Activated CD8-positive, alpha-beta T cell treated with anti-CD3 and anti-CD28 coated beads for 36 hours (primary cell): ENCODE results near the gene ARHGAP10. TPM values are rescaled to one million over a fixed set of nuclear protein-coding genes. Genes with fewer than 3 reads are reported as not detected.

Source experiments
- ATAC-seq: fragments of 200-7000 bp; cut with Tn5 transposase; one replicate; pipeline ENCODE4 v1.10.0; 2021; ENCODE audit warnings: mild to moderate bottlenecking, moderate library complexity
- CTCF ChIA-PET: fragments of 350-600 bp; sonication (Branson Sonifier 250); formaldehyde crosslinking; loops from one replicate; lab custom pipeline; 2021; ENCODE audit warnings: antibody characterized with exemption; lab: Charles Lee
- POLR2A ChIA-PET: fragments of 350-600 bp; sonication (Branson Sonifier 250); formaldehyde crosslinking; loops from one replicate; lab custom pipeline; 2021; ENCODE audit warnings: antibody characterized with exemption; lab: Charles Lee
- DNase-seq: peaks from one replicate; pipeline ENCODE4 v3.0.0-alpha.2; 2020
- H3K27ac Mint-ChIP-seq: one replicate; pipeline ENCODE4 v1.8.0; 2021; ENCODE audit warnings: mild to moderate bottlenecking, mixed read lengths
- H3K27me3 Mint-ChIP-seq: one replicate; pipeline ENCODE4 v1.8.0; 2021; ENCODE audit warnings: mixed read lengths
- H3K36me3 Mint-ChIP-seq: one replicate; pipeline ENCODE4 v1.8.0; 2021; ENCODE audit warnings: low read depth, mixed read lengths
- H3K4me1 Mint-ChIP-seq: one replicate; pipeline ENCODE4 v1.8.0; 2021; ENCODE audit warnings: low read depth, mixed read lengths
- H3K4me3 Mint-ChIP-seq: one replicate; pipeline ENCODE4 v1.8.0; 2021; ENCODE audit warnings: mild to moderate bottlenecking, moderate library complexity, mixed read lengths
- H3K9me3 Mint-ChIP-seq: one replicate; pipeline ENCODE4 v1.8.0; 2021; ENCODE audit warnings: mixed read lengths
- CTCF ChIP-seq: fragments of 200-600 bp; IDR thresholded peaks from one replicate; pipeline ENCODE4 v1.8.0; 2022; ENCODE audit warnings: antibody characterized with exemption, mild to moderate bottlenecking
- intact Hi-C: fragments of 100-400 bp; cut with micrococcal nuclease; formaldehyde crosslinking; loops from one replicate; pipeline ENCODE4 v1.10.0; 2022
- total RNA-seq, 2 experiments: library from RNA; stranded (reverse); gene quantifications; one replicate each; pipeline ENCODE4 v1.2.3, GENCODE V29; 2021

Gene ARHGAP10
- total RNA-seq, 2 experiments from 2014 or later = 4.0 to 5.1 TPM

GRCh38 chr4:148103597-148104355 lies 371.9 kb downstream of the ARHGAP10 start:
- H3K4me3 Mint-ChIP-seq = no peak overlapping the region
- H3K27me3 Mint-ChIP-seq = no peaks in the 10 kb centered on the region
- ChIA-PET CTCF (no interaction called here), POLR2A (no interaction called here)
- no peak overlapping the region for H3K27ac Mint-ChIP-seq
- DNase-seq (no peak), ATAC-seq (no peak)
- TF ChIP-seq CTCF = no peak
- H3K9me3 Mint-ChIP-seq = no peaks in the 10 kb centered on the region
- intact Hi-C loops = no loop called here
- H3K4me1 Mint-ChIP-seq = peaks cover 36% of the 10 kb centered on the region
- H3K36me3 Mint-ChIP-seq = peaks cover 29% of the 10 kb centered on the region

GRCh38 chr4:148108766-148109165 lies 376.9 kb downstream of the ARHGAP10 start:
- CTCF ChIA-PET = interaction anchor here (2.2 kb wide), 1 partner anchor 9 kb away, joined by 7 read pairs; no protein-coding TSS in a partner anchor
- Mint-ChIP-seq H3K27ac (no peak overlapping the region), H3K9me3 (no peaks in the 10 kb centered on the region), H3K4me3 (no peak overlapping the region), H3K36me3 (peaks cover 44% of the 10 kb centered on the region), H3K4me1 (peaks cover 45% of the 10 kb centered on the region), H3K27me3 (no peaks in the 10 kb centered on the region)
- no peak for DNase-seq
- TF ChIP-seq CTCF = no peak
- intact Hi-C loops = no loop called here
- POLR2A ChIA-PET = no interaction called here
- no peak for ATAC-seq

- POLR2A ChIA-PET = no interaction called here
- Mint-ChIP-seq H3K9me3 (no peaks in the 10 kb centered on the region), H3K27me3 (no peaks in the 10 kb centered on the region), H3K4me1 (peaks cover 42% of the 10 kb centered on the region), H3K27ac (no peak overlapping the region), H3K36me3 (peaks cover 45% of the 10 kb centered on the region), H3K4me3 (no peak overlapping the region)
- CTCF ChIA-PET = interaction anchor here (2.2 kb wide), 1 partner anchor 8 kb away, joined by 7 read pairs; no protein-coding TSS in a partner anchor
- no peak for TF ChIP-seq CTCF
- ATAC-seq (no peak), DNase-seq (no peak)
- intact Hi-C loops = no loop called here
Observed at GRCh38 chr4:148109216-148109615, 377.3 kb downstream of the ARHGAP10 start.

- intact Hi-C loops = no loop called here
- POLR2A ChIA-PET = no interaction called here
- no peak overlapping the region for H3K27ac Mint-ChIP-seq
- DNase-seq (no peak), ATAC-seq (no peak)
- TF ChIP-seq CTCF = no peak
- peaks cover 46% of the 10 kb centered on the region for H3K36me3 Mint-ChIP-seq
- H3K27me3 Mint-ChIP-seq = no peaks in the 10 kb centered on the region
- H3K4me1 Mint-ChIP-seq = peaks cover 35% of the 10 kb centered on the region
- CTCF ChIA-PET = interaction anchor here (1.6 to 2.2 kb wide), 2 partner anchors 7 to 9 kb away, joined by 4 to 7 read pairs; no protein-coding TSS in a partner anchor
- no peaks in the 10 kb centered on the region for H3K9me3 Mint-ChIP-seq
- no peak overlapping the region for H3K4me3 Mint-ChIP-seq
Observed at GRCh38 chr4:148110169-148110568, 378.3 kb downstream of the ARHGAP10 start.
